Smooth muscle cell (in vitro differentiated cells): ENCODE measurements around the gene PACRG. TPM values are rescaled to one million over a fixed set of nuclear protein-coding genes. Genes with fewer than 3 reads are reported as not detected.

Source experiments
- DNase-seq: peaks from one replicate; lab custom pipeline; 2025; ENCODE audit not compliant: unreplicated experiment; lab: John Stamatoyannopoulos, UW
- H2AFZ ChIP-seq: fragments of 200-600 bp; sonication (generic); 2 replicates; pipeline ENCODE4 v1.6.0; 2016; ENCODE audit warnings: antibody characterized with exemption, low read depth, mild to moderate bottlenecking
- H3F3A ChIP-seq: fragments of 200-600 bp; sonication (generic); 2 replicates; pipeline ENCODE4 v1.6.0; 2017; ENCODE audit warnings: antibody characterized with exemption, low read depth
- H3K27ac ChIP-seq: fragments of 200-600 bp; sonication (generic); 2 replicates; pipeline ENCODE4 v1.5.1; 2016; ENCODE audit warnings: low read depth, mild to moderate bottlenecking
- H3K27me3 ChIP-seq: fragments of 200-600 bp; sonication (generic); 2 replicates; pipeline ENCODE4 v1.6.1; 2016; ENCODE audit warnings: low read depth, mild to moderate bottlenecking
- H3K36me3 ChIP-seq: fragments of 200-600 bp; sonication (generic); 2 replicates; pipeline ENCODE4 v1.5.1; 2016; ENCODE audit warnings: low read depth
- H3K4me1 ChIP-seq: fragments of 200-600 bp; sonication (generic); 2 replicates; pipeline ENCODE4 v1.5.1; 2016; ENCODE audit warnings: low read depth
- H3K4me2 ChIP-seq: fragments of 200-600 bp; sonication (generic); 2 replicates; pipeline ENCODE4 v1.6.0; 2016; ENCODE audit warnings: mild to moderate bottlenecking
- H3K4me3 ChIP-seq: fragments of 200-600 bp; sonication (generic); 2 replicates; pipeline ENCODE4 v1.5.1; 2016; ENCODE audit warnings: mild to moderate bottlenecking
- H3K79me2 ChIP-seq: fragments of 200-600 bp; sonication (generic); 2 replicates; pipeline ENCODE4 v1.6.0; 2016; ENCODE audit warnings: low read depth, mild to moderate bottlenecking
- H3K9ac ChIP-seq: fragments of 200-600 bp; sonication (generic); 2 replicates; pipeline ENCODE4 v1.6.0; 2016; ENCODE audit warnings: low read depth
- H3K9me3 ChIP-seq: fragments of 200-600 bp; sonication (generic); replicated peaks from 2 replicates; pipeline ENCODE4 v1.5.1; 2016; ENCODE audit warnings: low read depth
- H4K20me1 ChIP-seq: fragments of 200-600 bp; sonication (generic); 2 replicates; pipeline ENCODE4 v1.6.0; 2016; ENCODE audit warnings: low read depth
- CTCF ChIP-seq: fragments of 200-600 bp; sonication (generic); IDR thresholded peaks from 2 replicates; pipeline ENCODE4 v1.5.1; 2017; ENCODE audit warnings: borderline replicate concordance, mild to moderate bottlenecking, antibody characterized with exemption; ENCODE audit not compliant: insufficient read depth, poor library complexity, severe bottlenecking
- WGBS: methylation state at CpG from one replicate; pipeline ENCODE4 v1.1.7; 2016; ENCODE audit warnings: low lambda C conversion rate; 5-methylcytosine and 5-hydroxymethylcytosine counted together
- polyA plus RNA-seq: library from polyadenylated mRNA; unstranded; fragments of >200 nt; fragmentation: Nextera tagmentation; extraction: Ambion mirVana; gene quantifications from 2 replicates; pipeline ENCODE4 v1.2.1, GENCODE V29; 2016
- total RNA-seq: library from RNA; depleted of rRNA; stranded (reverse); fragments of >200 nt; gene quantifications from 2 replicates; pipeline ENCODE4 v1.2.3, GENCODE V29; 2014

Gene PACRG
- total and polyA plus RNA-seq, 2 experiments from 2014 or later = not detected

DNA sequence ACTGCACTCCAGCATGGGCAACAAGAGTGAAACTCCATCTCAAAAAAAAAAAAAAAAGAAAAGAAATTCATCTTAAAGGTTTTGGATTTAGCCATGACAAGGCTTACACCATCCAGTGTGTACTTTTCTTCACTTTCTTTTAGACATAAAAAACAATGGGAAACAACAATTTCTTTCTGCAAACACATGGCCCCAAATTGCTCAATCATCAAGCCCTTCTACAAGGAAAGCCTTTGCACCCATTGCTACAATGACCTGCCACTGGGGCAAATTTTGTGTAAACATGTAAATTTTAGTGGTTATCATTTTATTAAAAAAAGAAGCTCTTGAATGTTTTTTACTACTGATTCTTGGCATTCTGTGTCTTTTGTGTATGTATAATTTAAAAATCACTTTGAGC, 554.9 kb downstream of the PACRG start:
- Histone ChIP-seq H3K9me3 (no peaks in the 10 kb centered on the region), H3K9ac (no peak overlapping the region), H3K4me2 (no peak overlapping the region), H2AFZ (no peak overlapping the region), H3K79me2 (no peaks in the 10 kb centered on the region), H3K4me3 (no peak overlapping the region), H3K27ac (no peak overlapping the region), H4K20me1 (no peaks in the 10 kb centered on the region), H3F3A (no peaks in the 10 kb centered on the region), H3K4me1 (no peaks in the 10 kb centered on the region), H3K36me3 (no peaks in the 10 kb centered on the region), H3K27me3 (no peaks in the 10 kb centered on the region)
- TF ChIP-seq CTCF = no peak
- DNase-seq = no peak

GRCh38 chr6:163284151-163284550, 556.4 kb downstream of the PACRG start:
- no peaks in the 10 kb centered on the region for H3K4me1 ChIP-seq
- no peaks in the 10 kb centered on the region for H4K20me1 ChIP-seq
- no peaks in the 10 kb centered on the region for H3K27me3 ChIP-seq
- TF ChIP-seq CTCF = no peak
- H3K9me3 ChIP-seq = no peaks in the 10 kb centered on the region
- no peak overlapping the region for H3K27ac ChIP-seq
- H2AFZ ChIP-seq = no peak overlapping the region
- 82% methylated on average over 5 of the region's 5 CpGs for WGBS
- H3K36me3 ChIP-seq = no peaks in the 10 kb centered on the region
- H3K9ac ChIP-seq = no peak overlapping the region
- no peaks in the 10 kb centered on the region for H3K79me2 ChIP-seq
- H3K4me2 ChIP-seq = no peak overlapping the region
- DNase-seq = no peak
- H3K4me3 ChIP-seq = no peak overlapping the region
- no peaks in the 10 kb centered on the region for H3F3A ChIP-seq

GRCh38 chr6:163285691-163286090, 557.9 kb downstream of the PACRG start:
- Histone ChIP-seq H3K79me2 (no peaks in the 10 kb centered on the region), H3K4me2 (no peak overlapping the region), H3K4me1 (no peaks in the 10 kb centered on the region), H3K9ac (no peak overlapping the region), H2AFZ (no peak overlapping the region), H3K9me3 (no peaks in the 10 kb centered on the region), H3K27ac (no peak overlapping the region), H3K4me3 (no peak overlapping the region), H3F3A (no peaks in the 10 kb centered on the region), H3K27me3 (no peaks in the 10 kb centered on the region), H4K20me1 (no peaks in the 10 kb centered on the region), H3K36me3 (no peaks in the 10 kb centered on the region)
- TF ChIP-seq CTCF = no peak
- DNase-seq = no peak
- 92% methylated on average over 7 of the region's 7 CpGs for WGBS

- H4K20me1 ChIP-seq = no peaks in the 10 kb centered on the region
- no peak overlapping the region for H3K9ac ChIP-seq
- no peak overlapping the region for H2AFZ ChIP-seq
- no peak for TF ChIP-seq CTCF
- WGBS = 84% methylated on average over 8 of the region's 8 CpGs
- DNase-seq = no peak
- H3K36me3 ChIP-seq = no peaks in the 10 kb centered on the region
- no peak overlapping the region for H3K4me3 ChIP-seq
- H3K27me3 ChIP-seq = no peaks in the 10 kb centered on the region
- H3F3A ChIP-seq = no peaks in the 10 kb centered on the region
- no peak overlapping the region for H3K4me2 ChIP-seq
- H3K9me3 ChIP-seq = no peaks in the 10 kb centered on the region
- H3K4me1 ChIP-seq = no peaks in the 10 kb centered on the region
- no peaks in the 10 kb centered on the region for H3K79me2 ChIP-seq
- no peak overlapping the region for H3K27ac ChIP-seq
Observed at GRCh38 chr6:163287626-163288025, 559.9 kb downstream of the PACRG start.
